ENCODE results near the gene AVPR2. TPM values are rescaled to one million over a fixed set of nuclear protein-coding genes. Genes with fewer than 3 reads are reported as not detected.

AVPR2 gene
- polyA plus RNA-seq, 2 of the 4 experiments (the other 2 are of a cell fraction) = not detected

DNA sequence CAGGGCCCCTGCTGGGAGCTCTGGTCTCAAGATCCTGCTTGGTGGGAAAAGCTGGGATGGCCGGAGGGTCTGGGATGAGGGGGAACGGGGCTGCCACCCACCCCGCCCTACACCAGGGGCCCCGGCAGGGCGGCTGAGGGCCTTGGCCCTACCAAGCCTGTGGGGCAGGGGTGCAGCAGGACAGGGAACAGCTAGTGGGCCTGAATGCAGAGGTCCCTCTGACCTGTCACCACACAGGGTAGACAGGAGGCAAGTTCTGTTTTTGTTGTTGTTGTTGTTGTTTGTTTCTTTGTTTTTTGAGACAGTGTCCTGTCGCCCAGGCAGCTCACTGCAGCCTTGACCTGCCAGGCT is 40.3 kb downstream of the AVPR2 start:
- CTCF ChIA-PET = interaction anchor here (0.6 to 17.9 kb wide), 8 partner anchors 8 to 1003 kb away, joined by 3 to 363 read pairs (median 10); partner anchors contain the start of genes ARHGAP4, NAA10 and PLXNB3
- TF ChIP-seq RAD21 (conservative IDR thresholded peaks at IDR 0.05 in 1 of 2, IDR thresholded peaks at IDR 0.05 in 1 of 2) (no peak), BHLHE40 (IDR thresholded peaks at IDR 0.05; ENCODE audit: low read depth, low read length) (no peak), CHD4 (IDR thresholded peaks at IDR 0.05; ENCODE audit: borderline replicate concordance) (no peak), CBX8 (IDR thresholded peaks at IDR 0.05) (no peak), NFE2L2 (conservative IDR thresholded peaks at IDR 0.05; ENCODE audit: low read length) (no peak), RARB (CRISPR knock-in tag; IDR thresholded peaks at IDR 0.05) (no peak), RCOR1 (IDR thresholded peaks at IDR 0.05; ENCODE audit: low read depth, low read length) (no peak), MYC (IDR thresholded peaks at IDR 0.05; ENCODE audit: borderline replicate concordance, low read length) (no peak), POLR2A (IDR thresholded peaks at IDR 0.05; ENCODE audit: low read length) (no peak), GATA3 (IDR thresholded peaks at IDR 0.05; ENCODE audit: borderline replicate concordance) (no peak), RNF2 (IDR thresholded peaks at IDR 0.05; ENCODE audit: borderline replicate concordance, low read depth) (no peak), HOXA7 (CRISPR knock-in tag; IDR thresholded peaks at IDR 0.05) (no peak), SMC3 (IDR thresholded peaks at IDR 0.05) (no peak), ESRRA (IDR thresholded peaks at IDR 0.05; ENCODE audit: borderline replicate concordance, low read length) (no peak), NR3C1 (IDR thresholded peaks at IDR 0.05) (no peak), ZNF302 (CRISPR knock-in tag; IDR thresholded peaks at IDR 0.05) (no peak)
- TF ChIP-seq, protein P1, sequence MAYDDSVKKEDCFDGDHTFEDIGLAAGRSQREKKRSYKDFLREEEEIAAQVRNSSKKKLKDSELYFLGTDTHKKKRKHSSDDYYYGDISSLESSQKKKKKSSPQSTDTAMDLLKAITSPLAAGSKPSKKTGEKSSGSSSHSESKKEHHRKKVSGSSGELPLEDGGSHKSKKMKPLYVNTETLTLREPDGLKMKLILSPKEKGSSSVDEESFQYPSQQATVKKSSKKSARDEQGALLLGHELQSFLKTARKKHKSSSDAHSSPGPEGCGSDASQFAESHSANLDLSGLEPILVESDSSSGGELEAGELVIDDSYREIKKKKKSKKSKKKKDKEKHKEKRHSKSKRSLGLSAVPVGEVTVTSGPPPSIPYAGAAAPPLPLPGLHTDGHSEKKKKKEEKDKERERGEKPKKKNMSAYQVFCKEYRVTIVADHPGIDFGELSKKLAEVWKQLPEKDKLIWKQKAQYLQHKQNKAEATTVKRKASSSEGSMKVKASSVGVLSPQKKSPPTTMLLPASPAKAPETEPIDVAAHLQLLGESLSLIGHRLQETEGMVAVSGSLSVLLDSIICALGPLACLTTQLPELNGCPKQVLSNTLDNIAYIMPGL (CRISPR knock-in tag; IDR thresholded peaks at IDR 0.05; ENCODE audit: borderline replicate concordance) = no peak
- TF ChIP-seq, protein P2, sequence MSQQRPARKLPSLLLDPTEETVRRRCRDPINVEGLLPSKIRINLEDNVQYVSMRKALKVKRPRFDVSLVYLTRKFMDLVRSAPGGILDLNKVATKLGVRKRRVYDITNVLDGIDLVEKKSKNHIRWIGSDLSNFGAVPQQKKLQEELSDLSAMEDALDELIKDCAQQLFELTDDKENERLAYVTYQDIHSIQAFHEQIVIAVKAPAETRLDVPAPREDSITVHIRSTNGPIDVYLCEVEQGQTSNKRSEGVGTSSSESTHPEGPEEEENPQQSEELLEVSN (IDR thresholded peaks at IDR 0.05; ENCODE audit: borderline replicate concordance, low read depth) = no peak
- TF ChIP-seq, protein P3, sequence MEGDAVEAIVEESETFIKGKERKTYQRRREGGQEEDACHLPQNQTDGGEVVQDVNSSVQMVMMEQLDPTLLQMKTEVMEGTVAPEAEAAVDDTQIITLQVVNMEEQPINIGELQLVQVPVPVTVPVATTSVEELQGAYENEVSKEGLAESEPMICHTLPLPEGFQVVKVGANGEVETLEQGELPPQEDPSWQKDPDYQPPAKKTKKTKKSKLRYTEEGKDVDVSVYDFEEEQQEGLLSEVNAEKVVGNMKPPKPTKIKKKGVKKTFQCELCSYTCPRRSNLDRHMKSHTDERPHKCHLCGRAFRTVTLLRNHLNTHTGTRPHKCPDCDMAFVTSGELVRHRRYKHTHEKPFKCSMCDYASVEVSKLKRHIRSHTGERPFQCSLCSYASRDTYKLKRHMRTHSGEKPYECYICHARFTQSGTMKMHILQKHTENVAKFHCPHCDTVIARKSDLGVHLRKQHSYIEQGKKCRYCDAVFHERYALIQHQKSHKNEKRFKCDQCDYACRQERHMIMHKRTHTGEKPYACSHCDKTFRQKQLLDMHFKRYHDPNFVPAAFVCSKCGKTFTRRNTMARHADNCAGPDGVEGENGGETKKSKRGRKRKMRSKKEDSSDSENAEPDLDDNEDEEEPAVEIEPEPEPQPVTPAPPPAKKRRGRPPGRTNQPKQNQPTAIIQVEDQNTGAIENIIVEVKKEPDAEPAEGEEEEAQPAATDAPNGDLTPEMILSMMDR (IDR thresholded peaks at IDR 0.05) = no peak
- TF ChIP-seq, protein P4, sequence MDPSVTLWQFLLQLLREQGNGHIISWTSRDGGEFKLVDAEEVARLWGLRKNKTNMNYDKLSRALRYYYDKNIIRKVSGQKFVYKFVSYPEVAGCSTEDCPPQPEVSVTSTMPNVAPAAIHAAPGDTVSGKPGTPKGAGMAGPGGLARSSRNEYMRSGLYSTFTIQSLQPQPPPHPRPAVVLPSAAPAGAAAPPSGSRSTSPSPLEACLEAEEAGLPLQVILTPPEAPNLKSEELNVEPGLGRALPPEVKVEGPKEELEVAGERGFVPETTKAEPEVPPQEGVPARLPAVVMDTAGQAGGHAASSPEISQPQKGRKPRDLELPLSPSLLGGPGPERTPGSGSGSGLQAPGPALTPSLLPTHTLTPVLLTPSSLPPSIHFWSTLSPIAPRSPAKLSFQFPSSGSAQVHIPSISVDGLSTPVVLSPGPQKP (IDR thresholded peaks at IDR 0.05; ENCODE audit: low read depth, low read length) = no peak
- Histone ChIP-seq H3K4me3 (no peak overlapping the region), H3K4me1 (peaks cover 3% of the 10 kb centered on the region; the same call in 1 of the 3 replicates), H3K4me2 (no peak overlapping the region), H3K9me3 (no peaks in the 10 kb centered on the region), H3K27ac (no peak overlapping the region)
- no peak for DNase-seq (ENCODE audit: low read depth in 1 of 2, low spot score in 1 of 2)
- WGBS (ENCODE audit: missing lambda C conversion rate) = 94% methylated on average over 1 of the region's 6 CpGs
- ATAC-seq = no peak
- POLR2A ChIA-PET = interaction anchor here (0.6 to 0.8 kb wide), 2 partner anchors 10 to 22 kb away, joined by 3 read pairs; partner anchors contain the start of gene NAA10
- FAIRE-seq = no peak
